Esophagus squamous epithelium (tissue), 5 donors: Measurements from ENCODE around the gene CATSPER1. TPM values are rescaled to one million over a fixed set of nuclear protein-coding genes. Genes with fewer than 3 reads are reported as not detected.

Experiments used
- DNase-seq: peaks from one replicate; lab custom pipeline; 2025; lab: John Stamatoyannopoulos, UW
- H3K27ac ChIP-seq, 4 donors: fragments of 200-600 bp; sonication (generic); one replicate each; pipeline ENCODE4 v1.5.1; 2016 to 2019; ENCODE audit warnings: mild to moderate bottlenecking in 1 of 4
- H3K27me3 ChIP-seq, 4 donors: fragments of 200-600 bp; sonication (generic); 1 replicate in 3 of 4; 2 replicates in 1 of 4; pipeline versions ENCODE4 v1.5.1 to v1.6.0; 2017 to 2021; ENCODE audit warnings: antibody characterized with exemption in 1 of 4
- H3K36me3 ChIP-seq, 3 donors: fragments of 200-600 bp; sonication (generic); one replicate each; pipeline ENCODE4 v1.5.1; 2016 to 2019
- H3K4me1 ChIP-seq, 3 donors: fragments of 200-600 bp; sonication (generic); one replicate each; pipeline ENCODE4 v1.5.1; 2017 to 2019
- H3K4me3 ChIP-seq, 4 donors: fragments of 200-600 bp; sonication (generic); 1 replicate in 3 of 4; 2 replicates in 1 of 4; pipeline ENCODE4 v1.5.1; 2016 to 2019; ENCODE audit warnings: mild to moderate bottlenecking in 2 of 4, moderate library complexity in 1 of 4
- H3K9me3 ChIP-seq, 3 donors: fragments of 200-600 bp; sonication (generic); one replicate each; pipeline ENCODE4 v1.5.1; 2016 to 2019
- POLR2A ChIP-seq, 4 donors: fragments of 450-650 bp; IDR thresholded peaks; one replicate each; pipeline ENCODE4 v1.6.1; 2017; ENCODE audit warnings: antibody characterized with exemption in 4 of 4, mild to moderate bottlenecking in 4 of 4, moderate library complexity in 3 of 4
- WGBS, 2 donors: methylation state at CpG; one replicate each; pipeline ENCODE4 v1.1.5; 2018; 5-methylcytosine and 5-hydroxymethylcytosine counted together
- intact Hi-C: fragments of 100-400 bp; cut with DNase I; formaldehyde crosslinking; loops from one replicate; pipeline ENCODE4 v1.15.0; 2022
- total RNA-seq, 4 donors: library from RNA; depleted of rRNA; stranded (reverse); fragments of >200 nt; gene quantifications; one replicate each; pipeline ENCODE4 v1.1.0, GENCODE V29; 2016
- TF ChIP-seq, protein P1 (sequence below), 6 experiments: fragments of 450-650 bp in 4 of 6; fragments of 200-600 bp in 2 of 6; sonication (generic) in 2 of 6; IDR thresholded peaks; one replicate each; pipeline ENCODE4 v1.5.1; 2016 to 2019; ENCODE audit warnings: antibody characterized with exemption in 6 of 6, mild to moderate bottlenecking in 4 of 6, moderate library complexity in 4 of 6
- donor health status: DM: yes; HTN: yes; CAD: no.

CATSPER1 gene
- total RNA-seq, 4 donors from 2014 or later, result not detected

DNA sequence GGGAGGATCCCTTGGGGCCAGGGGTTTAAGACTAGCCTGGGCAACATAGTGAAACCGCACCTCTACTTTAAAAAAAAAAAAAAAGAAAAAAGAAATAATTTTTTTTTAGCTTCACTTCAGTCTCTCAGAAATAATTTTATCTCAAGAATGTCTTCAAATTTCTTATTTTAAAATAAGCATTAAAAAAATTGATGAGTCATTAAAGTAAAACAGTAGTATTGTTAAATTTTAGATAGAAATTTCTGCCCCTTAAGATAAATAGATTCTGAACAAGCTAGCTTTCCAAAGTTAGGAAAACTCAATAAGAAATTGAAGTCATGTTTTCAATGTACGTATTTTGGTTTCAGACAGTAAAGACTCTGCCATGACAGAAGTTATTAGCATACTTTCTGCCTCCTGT lies 36.1 kb upstream of the CATSPER1 start:
- TF ChIP-seq, protein P1, sequence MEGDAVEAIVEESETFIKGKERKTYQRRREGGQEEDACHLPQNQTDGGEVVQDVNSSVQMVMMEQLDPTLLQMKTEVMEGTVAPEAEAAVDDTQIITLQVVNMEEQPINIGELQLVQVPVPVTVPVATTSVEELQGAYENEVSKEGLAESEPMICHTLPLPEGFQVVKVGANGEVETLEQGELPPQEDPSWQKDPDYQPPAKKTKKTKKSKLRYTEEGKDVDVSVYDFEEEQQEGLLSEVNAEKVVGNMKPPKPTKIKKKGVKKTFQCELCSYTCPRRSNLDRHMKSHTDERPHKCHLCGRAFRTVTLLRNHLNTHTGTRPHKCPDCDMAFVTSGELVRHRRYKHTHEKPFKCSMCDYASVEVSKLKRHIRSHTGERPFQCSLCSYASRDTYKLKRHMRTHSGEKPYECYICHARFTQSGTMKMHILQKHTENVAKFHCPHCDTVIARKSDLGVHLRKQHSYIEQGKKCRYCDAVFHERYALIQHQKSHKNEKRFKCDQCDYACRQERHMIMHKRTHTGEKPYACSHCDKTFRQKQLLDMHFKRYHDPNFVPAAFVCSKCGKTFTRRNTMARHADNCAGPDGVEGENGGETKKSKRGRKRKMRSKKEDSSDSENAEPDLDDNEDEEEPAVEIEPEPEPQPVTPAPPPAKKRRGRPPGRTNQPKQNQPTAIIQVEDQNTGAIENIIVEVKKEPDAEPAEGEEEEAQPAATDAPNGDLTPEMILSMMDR (IDR thresholded peaks at IDR 0.05), result no peak
- TF ChIP-seq POLR2A (IDR thresholded peaks at IDR 0.05), result no peak
- H3K4me3 ChIP-seq, result no peak overlapping the region
- H3K9me3 ChIP-seq, result no peaks in the 10 kb centered on the region
- no peaks in the 10 kb centered on the region for H3K27me3 ChIP-seq
- WGBS, 2 donors, result 82 to 93% methylated on average over 2 of the region's 2 CpGs
- H3K4me1 ChIP-seq, result peaks cover 0 to 1% (median 0%) of the 10 kb centered on the region in 3 donors
- H3K27ac ChIP-seq, result no peak overlapping the region
- intact Hi-C loops, result no loop called here
- no peak for DNase-seq
- peaks cover 48 to 100% (median 63%) of the 10 kb centered on the region in 3 donors for H3K36me3 ChIP-seq

DNA sequence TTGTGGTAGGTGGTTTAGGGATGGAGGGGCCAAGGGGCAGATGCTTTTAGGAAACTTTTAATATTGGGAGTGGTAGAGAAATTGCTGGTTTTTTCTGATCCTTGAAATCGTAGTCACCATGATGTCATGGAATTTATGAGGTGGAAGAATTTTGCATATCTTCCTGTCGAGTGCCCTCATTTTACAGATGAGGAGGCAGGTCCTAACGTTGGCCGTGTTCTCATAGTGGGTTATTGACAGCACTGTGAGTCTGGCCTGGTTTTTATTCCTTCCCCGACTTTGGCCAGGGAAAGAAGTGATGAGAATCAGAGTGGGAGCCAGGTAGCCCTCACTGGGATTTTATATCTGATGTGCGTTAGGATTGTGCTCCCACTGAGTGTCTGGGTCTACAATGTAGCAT lies 35.0 kb upstream of the CATSPER1 start:
- Histone ChIP-seq H3K4me1 (no peaks in the 10 kb centered on the region), H3K4me3 (no peak overlapping the region), H3K27me3 (no peaks in the 10 kb centered on the region), H3K9me3 (no peaks in the 10 kb centered on the region), H3K36me3 (peaks cover 58 to 100% (median 67%) of the 10 kb centered on the region in 3 donors), H3K27ac (no peak overlapping the region)
- intact Hi-C loops, result no loop called here
- 80 to 81% methylated on average over 5 to 6 of the region's 6 CpGs for WGBS, 2 donors
- TF ChIP-seq, protein P1 (IDR thresholded peaks at IDR 0.05), result no peak
- no peak for TF ChIP-seq POLR2A (IDR thresholded peaks at IDR 0.05)
- no peak for DNase-seq

- intact Hi-C loops, result no loop called here
- H3K36me3 ChIP-seq, result peaks cover 63 to 100% (median 77%) of the 10 kb centered on the region in 3 donors
- peaks cover 0 to 10% (median 4%) of the 10 kb centered on the region in 3 donors for H3K4me1 ChIP-seq
- no peak overlapping the region for H3K27ac ChIP-seq
- no peak for DNase-seq
- TF ChIP-seq, protein P1 (IDR thresholded peaks at IDR 0.05), result no peak
- no peak for TF ChIP-seq POLR2A (IDR thresholded peaks at IDR 0.05)
- H3K9me3 ChIP-seq, result no peaks in the 10 kb centered on the region
- 63 to 72% methylated on average over 8 of the region's 8 CpGs for WGBS, 2 donors
- no peak overlapping the region for H3K4me3 ChIP-seq
- no peaks in the 10 kb centered on the region for H3K27me3 ChIP-seq
Measured at GRCh38 chr11:66059966-66060680, 33.8 kb upstream of the CATSPER1 start.

DNA sequence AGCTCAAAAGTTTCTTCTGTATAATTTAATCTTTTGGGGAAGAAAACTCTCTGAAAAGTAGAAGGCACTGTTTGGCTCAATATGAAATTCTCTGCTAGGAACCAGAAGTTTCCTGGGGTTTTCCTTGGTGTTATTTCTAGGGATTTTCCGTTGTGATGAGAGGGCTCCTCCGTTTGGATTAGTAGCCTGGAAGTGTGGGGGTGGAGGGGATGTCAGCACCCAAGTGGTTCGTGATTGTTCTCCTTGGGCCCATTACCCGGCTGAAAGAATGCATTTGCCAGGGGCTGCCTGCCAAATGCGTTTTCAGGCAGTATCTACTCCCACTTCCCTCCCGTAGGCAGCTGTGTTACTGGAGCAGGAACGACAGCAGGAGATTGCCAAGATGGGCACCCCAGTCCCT lies 30.2 kb upstream of the CATSPER1 start:
- no peak for DNase-seq
- Histone ChIP-seq H3K36me3 (peaks cover 55 to 85% (median 64%) of the 10 kb centered on the region in 3 donors), H3K27ac (no peak overlapping the region), H3K9me3 (no peaks in the 10 kb centered on the region), H3K27me3 (no peaks in the 10 kb centered on the region), H3K4me1 (peaks cover 11 to 39% (median 12%) of the 10 kb centered on the region in 3 donors), H3K4me3 (no peak overlapping the region)
- TF ChIP-seq POLR2A (IDR thresholded peaks at IDR 0.05), result no peak
- TF ChIP-seq, protein P1 (IDR thresholded peaks at IDR 0.05), result no peak
- intact Hi-C loops, result no loop called here
- WGBS, 2 donors, result 37 to 41% methylated on average over 3 to 7 of the region's 7 CpGs

DNA sequence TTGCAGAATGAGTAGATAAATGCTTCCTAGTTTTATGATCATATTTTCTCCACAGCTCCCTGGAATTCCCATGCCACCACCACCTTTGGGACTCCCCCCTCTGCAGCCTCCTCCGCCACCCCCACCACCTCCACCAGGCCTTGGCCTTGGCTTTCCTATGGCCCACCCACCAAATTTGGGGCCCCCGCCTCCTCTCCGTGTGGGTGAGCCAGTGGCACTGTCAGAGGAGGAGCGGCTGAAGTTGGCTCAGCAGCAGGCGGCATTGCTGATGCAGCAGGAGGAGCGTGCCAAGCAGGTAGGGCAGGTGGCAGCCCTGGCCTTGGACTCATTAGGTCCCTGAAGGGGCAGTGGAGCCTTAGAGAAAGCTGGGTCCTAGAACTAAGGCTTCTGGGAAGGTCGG lies 28.7 kb upstream of the CATSPER1 start:
- peaks cover 15 to 46% (median 18%) of the 10 kb centered on the region in 3 donors for H3K4me1 ChIP-seq
- intact Hi-C loops, result no loop called here
- WGBS, 2 donors, result 83 to 90% methylated on average over 1 to 3 of the region's 7 CpGs
- no peaks in the 10 kb centered on the region for H3K27me3 ChIP-seq
- TF ChIP-seq, protein P1 (IDR thresholded peaks at IDR 0.05), result no peak
- no peak for TF ChIP-seq POLR2A (IDR thresholded peaks at IDR 0.05)
- no peaks in the 10 kb centered on the region for H3K9me3 ChIP-seq
- H3K4me3 ChIP-seq, result no peak overlapping the region
- peak overlapping the region in 1 of 4 donors; percentile 21 for H3K27ac ChIP-seq
- DNase-seq, result no peak
- peaks cover 40 to 70% (median 52%) of the 10 kb centered on the region in 3 donors for H3K36me3 ChIP-seq
